Measurements from ENCODE around the gene GALNT11.
"Not testable (repeated sequence)": the region's sequence is repeated elsewhere in the genome, so short reads cannot be mapped to it uniquely, and the experiment has no call there.

Gene GALNT11

GRCh38 chr7:152076940-152077933 lies 51.8 kb downstream of the GALNT11 start:
- DNase-seq: no peak

GRCh38 chr7:152078025-152078424 lies 52.6 kb downstream of the GALNT11 start:
- DNase-seq: no peak

GRCh38 chr7:152078786-152079185 lies 53.3 kb downstream of the GALNT11 start:
- no peak for DNase-seq

GRCh38 chr7:152081088-152081487 lies 55.6 kb downstream of the GALNT11 start:
- DNase-seq: no peak

GRCh38 chr7:152082073-152082721 lies 56.7 kb downstream of the GALNT11 start:
- not testable (repeated sequence) for DNase-seq

- DNase-seq: no peak
Measured at GRCh38 chr7:152085131-152085530, 59.7 kb downstream of the GALNT11 start.

- DNase-seq: no peak
Measured at GRCh38 chr7:152086513-152086912, 61.0 kb downstream of the GALNT11 start.

- no peak for DNase-seq
Measured at GRCh38 chr7:152089183-152089582, 63.7 kb downstream of the GALNT11 start.

GRCh38 chr7:152090747-152091146 lies 65.3 kb downstream of the GALNT11 start:
- DNase-seq: no peak

GRCh38 chr7:152093717-152094116 lies 68.2 kb downstream of the GALNT11 start:
- DNase-seq: no peak

GRCh38 chr7:152095771-152096170 lies 70.3 kb downstream of the GALNT11 start:
- no peak for DNase-seq

GRCh38 chr7:152097330-152097729 lies 71.9 kb downstream of the GALNT11 start:
- DNase-seq: no peak

GRCh38 chr7:152103066-152103465 lies 77.6 kb downstream of the GALNT11 start:
- no peak for DNase-seq

- DNase-seq: no peak
Measured at GRCh38 chr7:152103691-152104090, 78.2 kb downstream of the GALNT11 start.

GRCh38 chr7:152105205-152105604 lies 79.7 kb downstream of the GALNT11 start:
- DNase-seq: no peak

- DNase-seq: no peak
Measured at GRCh38 chr7:152106990-152107389, 81.5 kb downstream of the GALNT11 start.

- no peak for DNase-seq
Measured at GRCh38 chr7:152107945-152108344, 82.5 kb downstream of the GALNT11 start.

GRCh38 chr7:152108359-152108758 lies 82.9 kb downstream of the GALNT11 start:
- no peak for DNase-seq

GRCh38 chr7:152112829-152113228 lies 87.4 kb downstream of the GALNT11 start:
- DNase-seq: no peak

- no peak for DNase-seq
Measured at GRCh38 chr7:152115021-152115718, 89.7 kb downstream of the GALNT11 start.

GRCh38 chr7:152117356-152117755 lies 91.9 kb downstream of the GALNT11 start:
- no peak for DNase-seq

GRCh38 chr7:152120210-152120609 lies 94.7 kb downstream of the GALNT11 start:
- DNase-seq: no peak

GRCh38 chr7:152120776-152121175 lies 95.3 kb downstream of the GALNT11 start:
- DNase-seq: no peak
